ENCODE data around the gene SLC5A12.

Gene SLC5A12

GRCh38 chr11:26719289-26719973 is 2.4 kb downstream of the SLC5A12 start:
- DNase-seq: no peak

- no peak for DNase-seq
Observed at GRCh38 chr11:26717771-26718170, 4.1 kb downstream of the SLC5A12 start.

- DNase-seq: no peak
Observed at GRCh38 chr11:26715133-26715532, 6.7 kb downstream of the SLC5A12 start.

GRCh38 chr11:26712497-26712896 is 9.4 kb downstream of the SLC5A12 start:
- DNase-seq: no peak

- no peak for DNase-seq
Observed at GRCh38 chr11:26710489-26710888, 11.4 kb downstream of the SLC5A12 start.

GRCh38 chr11:26708736-26709456 is 13.0 kb downstream of the SLC5A12 start:
- no peak for DNase-seq

GRCh38 chr11:26706181-26706580 is 15.7 kb downstream of the SLC5A12 start:
- DNase-seq: no peak

GRCh38 chr11:26704249-26704648 is 17.6 kb downstream of the SLC5A12 start:
- DNase-seq: no peak

- DNase-seq: no peak
Observed at GRCh38 chr11:26703411-26704191, 18.3 kb downstream of the SLC5A12 start.

GRCh38 chr11:26702406-26702805 is 19.5 kb downstream of the SLC5A12 start:
- no peak for DNase-seq

- DNase-seq: no peak
Observed at GRCh38 chr11:26700574-26701235, 21.2 kb downstream of the SLC5A12 start.

GRCh38 chr11:26698224-26698623 is 23.6 kb downstream of the SLC5A12 start:
- no peak for DNase-seq

GRCh38 chr11:26696330-26696729 is 25.5 kb downstream of the SLC5A12 start:
- DNase-seq: no peak

- no peak for DNase-seq
Observed at GRCh38 chr11:26688701-26689100, 33.2 kb downstream of the SLC5A12 start.

- DNase-seq: no peak
Observed at GRCh38 chr11:26687351-26687750, 34.5 kb downstream of the SLC5A12 start.

GRCh38 chr11:26677566-26677965 is 44.3 kb downstream of the SLC5A12 start:
- DNase-seq: no peak

- no peak for DNase-seq
Observed at GRCh38 chr11:26676641-26677040, 45.2 kb downstream of the SLC5A12 start.

GRCh38 chr11:26675233-26675928 is 46.5 kb downstream of the SLC5A12 start:
- no peak for DNase-seq

GRCh38 chr11:26665946-26666345 is 55.9 kb downstream of the SLC5A12 start:
- no peak for DNase-seq

- DNase-seq: no peak
Observed at GRCh38 chr11:26665036-26665435, 56.8 kb downstream of the SLC5A12 start.

- DNase-seq: no peak
Observed at GRCh38 chr11:26662916-26663315, 58.9 kb downstream of the SLC5A12 start.

GRCh38 chr11:26655287-26655686 is 66.6 kb downstream of the SLC5A12 start:
- no peak for DNase-seq

- DNase-seq: no peak
Observed at GRCh38 chr11:26651916-26652315, 69.9 kb downstream of the SLC5A12 start.
